Mesenchymal stem cell (in vitro differentiated cells and primary cell): ENCODE results near the gene IL18RAP.

Experiments used
- DNase-seq: peaks from one replicate; pipeline ENCODE4 v3.0.0-alpha.2; 2013
- H2AFZ ChIP-seq: one replicate; pipeline ENCODE4 v1.6.1; 2013; ENCODE audit warnings: low read depth, mild to moderate bottlenecking, control low read depth, inconsistent platforms, low read length, moderate library complexity
- H2AK5ac ChIP-seq: 2 replicates; pipeline ENCODE4 v1.6.1; 2013; ENCODE audit warnings: low read length, moderate library complexity, mild to moderate bottlenecking, inconsistent platforms; ENCODE audit not compliant: severe bottlenecking
- H2BK120ac ChIP-seq: one replicate; pipeline ENCODE4 v1.6.1; 2013; ENCODE audit warnings: low read depth, mild to moderate bottlenecking, inconsistent platforms, low read length, moderate library complexity
- H2BK12ac ChIP-seq, 2 experiments: one replicate each; pipeline ENCODE4 v1.6.1; 2013; ENCODE audit warnings: inconsistent platforms in 2 of 2, low read length in 2 of 2, mild to moderate bottlenecking in 2 of 2, moderate library complexity in 2 of 2, control low read depth in 1 of 2
- H2BK15ac ChIP-seq: one replicate; pipeline ENCODE4 v1.6.1; 2013; ENCODE audit warnings: mild to moderate bottlenecking, low read depth, inconsistent platforms; ENCODE audit not compliant: poor library complexity, severe bottlenecking
- H2BK5ac ChIP-seq: 2 replicates; pipeline ENCODE4 v1.6.1; 2013; ENCODE audit warnings: low read depth, mild to moderate bottlenecking, low read length, control low read depth, inconsistent platforms; ENCODE audit not compliant: poor library complexity, severe bottlenecking
- H3K14ac ChIP-seq, 2 experiments: one replicate each; pipeline ENCODE4 v1.6.1; 2013; ENCODE audit warnings: inconsistent platforms in 2 of 2, low read length in 2 of 2, control low read depth in 1 of 2, mild to moderate bottlenecking in 1 of 2, moderate library complexity in 1 of 2
- H3K18ac ChIP-seq, 2 experiments: one replicate each; pipeline ENCODE4 v1.6.1; 2013; ENCODE audit warnings: inconsistent platforms in 2 of 2, low read length in 2 of 2, control low read depth in 1 of 2, low read depth in 1 of 2, mild to moderate bottlenecking in 1 of 2
- H3K23ac ChIP-seq, 2 experiments: one replicate each; pipeline ENCODE4 v1.6.1; 2013; ENCODE audit warnings: inconsistent platforms in 2 of 2, low read length in 2 of 2, mild to moderate bottlenecking in 2 of 2, moderate library complexity in 2 of 2, control low read depth in 1 of 2
- H3K27ac ChIP-seq: 2 replicates; pipeline ENCODE4 v1.5.1; 2013; ENCODE audit warnings: mild to moderate bottlenecking, moderate library complexity, low read length, control low read depth, inconsistent platforms; ENCODE audit not compliant: poor library complexity, severe bottlenecking
- H3K27me3 ChIP-seq, 2 experiments: 2 replicates each; pipeline versions ENCODE4 v1.6.1 to v1.7.0; 2013; ENCODE audit warnings: low read length in 2 of 2, mild to moderate bottlenecking in 2 of 2, moderate library complexity in 2 of 2, control low read depth in 1 of 2, inconsistent platforms in 1 of 2; ENCODE audit not compliant: control insufficient read depth in 1 of 2, insufficient read depth in 1 of 2
- H3K36me3 ChIP-seq, 2 experiments: 2 replicates each; pipeline versions ENCODE4 v1.6.1 to v1.7.0; 2013; ENCODE audit warnings: low read length in 2 of 2, control low read depth in 1 of 2, inconsistent platforms in 1 of 2, low read depth in 1 of 2, mild to moderate bottlenecking in 1 of 2; ENCODE audit not compliant: insufficient read depth in 2 of 2, control insufficient read depth in 1 of 2
- H3K4ac ChIP-seq, 2 experiments: one replicate each; pipeline ENCODE4 v1.6.1; 2013; ENCODE audit warnings: inconsistent platforms in 2 of 2, low read length in 2 of 2, mild to moderate bottlenecking in 2 of 2, moderate library complexity in 2 of 2, control low read depth in 1 of 2, low read depth in 1 of 2
- H3K4me1 ChIP-seq: 2 replicates; pipeline ENCODE4 v1.6.1; 2013; ENCODE audit warnings: low read depth, low read length, control low read depth; ENCODE audit not compliant: control insufficient read depth, insufficient read depth
- H3K4me2 ChIP-seq: 2 replicates; pipeline ENCODE4 v1.6.1; 2013; ENCODE audit warnings: low read length, mild to moderate bottlenecking, inconsistent platforms; ENCODE audit not compliant: poor library complexity, severe bottlenecking
- H3K4me3 ChIP-seq, 2 experiments: 2 replicates each; pipeline versions ENCODE4 v1.5.1 to v1.7.0; 2013; ENCODE audit warnings: low read length in 2 of 2, mild to moderate bottlenecking in 2 of 2, control low read depth in 1 of 2, low read depth in 1 of 2; ENCODE audit not compliant: insufficient read depth in 1 of 2
- H3K79me1 ChIP-seq: replicated peaks from 2 replicates; pipeline ENCODE4 v1.6.1; 2013; ENCODE audit warnings: mild to moderate bottlenecking, control low read depth, low read length, inconsistent platforms; ENCODE audit not compliant: poor library complexity, severe bottlenecking
- H3K9ac ChIP-seq: 2 replicates; pipeline ENCODE4 v1.7.0; 2013; ENCODE audit warnings: mild to moderate bottlenecking, low read length, moderate library complexity
- H3K9me3 ChIP-seq: 2 replicates; pipeline ENCODE4 v1.7.0; 2013; ENCODE audit warnings: mild to moderate bottlenecking, low read length; ENCODE audit not compliant: control insufficient read depth
- H4K8ac ChIP-seq: one replicate; pipeline ENCODE4 v1.6.1; 2013; ENCODE audit warnings: inconsistent platforms, mild to moderate bottlenecking, low read length, moderate library complexity
- H4K91ac ChIP-seq: one replicate; pipeline ENCODE4 v1.6.1; 2013; ENCODE audit warnings: mild to moderate bottlenecking, low read length, inconsistent platforms
- WGBS: methylation state at CpG from one replicate; pipeline ENCODE4 v1.1.7; 2013; ENCODE audit warnings: mixed read lengths; 5-methylcytosine and 5-hydroxymethylcytosine counted together

IL18RAP gene

GRCh38 chr2:102463160-102463559 lies 40.2 kb downstream of the IL18RAP start:
- H3K9me3 ChIP-seq, result peaks cover 10% of the 10 kb centered on the region
- no peak overlapping the region for H3K23ac ChIP-seq
- H2BK12ac ChIP-seq, result no peak overlapping the region
- 94% methylated on average over 5 of the region's 5 CpGs for whole genome bisulfite sequencing
- H3K27ac ChIP-seq, result no peak overlapping the region
- H2AFZ ChIP-seq, result no peak overlapping the region
- no peak overlapping the region for H4K8ac ChIP-seq
- H3K4ac ChIP-seq, result no peak overlapping the region
- no peaks in the 10 kb centered on the region for H3K36me3 ChIP-seq
- H3K79me1 ChIP-seq, result no peaks in the 10 kb centered on the region
- no peak for DNase-seq
- no peak overlapping the region for H4K91ac ChIP-seq
- no peak overlapping the region for H2BK15ac ChIP-seq
- H2AK5ac ChIP-seq, result no peak overlapping the region
- no peak overlapping the region for H3K14ac ChIP-seq
- no peak overlapping the region for H2BK5ac ChIP-seq
- H3K4me2 ChIP-seq, result no peak overlapping the region
- H2BK120ac ChIP-seq, result no peak overlapping the region
- no peaks in the 10 kb centered on the region for H3K4me1 ChIP-seq
- H3K18ac ChIP-seq, result no peak overlapping the region
- H3K27me3 ChIP-seq, result peaks cover 21 to 43% of the 10 kb centered on the region in 2 experiments
- H3K4me3 ChIP-seq, result no peak overlapping the region
- H3K9ac ChIP-seq, result no peak overlapping the region

GRCh38 chr2:102470168-102470567 lies 47.2 kb downstream of the IL18RAP start:
- no peak overlapping the region for H2BK5ac ChIP-seq
- H2AFZ ChIP-seq, result no peak overlapping the region
- no peak overlapping the region for H2AK5ac ChIP-seq
- no peak overlapping the region for H4K91ac ChIP-seq
- 76% methylated on average over 1 of the region's 1 CpG for WGBS
- H3K9me3 ChIP-seq, result peaks cover 38% of the 10 kb centered on the region
- no peaks in the 10 kb centered on the region for H3K79me1 ChIP-seq
- no peak overlapping the region for H3K9ac ChIP-seq
- no peaks in the 10 kb centered on the region for H3K4me1 ChIP-seq
- DNase-seq, result no peak
- H3K14ac ChIP-seq, result no peak overlapping the region
- no peak overlapping the region for H3K4ac ChIP-seq
- H2BK15ac ChIP-seq, result no peak overlapping the region
- H3K4me3 ChIP-seq, result no peak overlapping the region
- no peaks in the 10 kb centered on the region for H3K36me3 ChIP-seq
- no peak overlapping the region for H3K4me2 ChIP-seq
- H3K23ac ChIP-seq, result no peak overlapping the region
- no peak overlapping the region for H2BK120ac ChIP-seq
- H3K27me3 ChIP-seq, result peaks cover 20 to 56% of the 10 kb centered on the region in 2 experiments
- H4K8ac ChIP-seq, result no peak overlapping the region
- no peak overlapping the region for H3K18ac ChIP-seq
- H2BK12ac ChIP-seq, result no peak overlapping the region
- H3K27ac ChIP-seq, result no peak overlapping the region

- peak; percentile 46 for DNase-seq
- Histone ChIP-seq H3K4me1 (no peaks in the 10 kb centered on the region), H3K23ac (no peak within 1 kb of the TSS), H3K4me3 (no peak within 1 kb of the TSS), H3K4ac (no peak within 1 kb of the TSS), H3K4me2 (no peak within 1 kb of the TSS), H2AFZ (no peak within 1 kb of the TSS), H3K9ac (no peak within 1 kb of the TSS), H3K79me1 (no peaks in the 10 kb centered on the region), H2BK12ac (no peak within 1 kb of the TSS), H2BK15ac (no peak within 1 kb of the TSS), H3K18ac (no peak within 1 kb of the TSS), H2AK5ac (no peak within 1 kb of the TSS), H3K27me3 (peaks cover 18 to 57% of the 10 kb centered on the region in 2 experiments), H3K27ac (no peak within 1 kb of the TSS), H4K8ac (no peak within 1 kb of the TSS), H2BK120ac (no peak within 1 kb of the TSS), H4K91ac (no peak within 1 kb of the TSS), H2BK5ac (no peak within 1 kb of the TSS), H3K36me3 (no peaks in the 10 kb centered on the region), H3K14ac (no peak within 1 kb of the TSS), H3K9me3 (peaks cover 30% of the 10 kb centered on the region)
- WGBS, result 0% methylated on average over 3 of the region's 3 CpGs
These were observed 50.1 kb downstream of the IL18RAP start, which contains the start of gene SLC9A4 for GRCh38 chr2:102473020-102473419. SLC9A4 (plus strand) TSS chr2:102473226; CDS start chr2:102473760, 534 bp downstream.

- H2AFZ ChIP-seq, result no peak overlapping the region
- DNase-seq, result no peak
- H2BK5ac ChIP-seq, result no peak overlapping the region
- no peak overlapping the region for H3K4ac ChIP-seq
- no peaks in the 10 kb centered on the region for H3K79me1 ChIP-seq
- no peak overlapping the region for H3K18ac ChIP-seq
- H3K4me2 ChIP-seq, result no peak overlapping the region
- no peak overlapping the region for H2BK12ac ChIP-seq
- H2AK5ac ChIP-seq, result no peak overlapping the region
- H3K9me3 ChIP-seq, result peaks cover 23% of the 10 kb centered on the region
- H3K36me3 ChIP-seq, result no peaks in the 10 kb centered on the region
- H3K27ac ChIP-seq, result no peak overlapping the region
- H2BK120ac ChIP-seq, result no peak overlapping the region
- no peak overlapping the region for H3K14ac ChIP-seq
- peaks cover 23 to 61% of the 10 kb centered on the region in 2 experiments for H3K27me3 ChIP-seq
- no peak overlapping the region for H4K8ac ChIP-seq
- H3K4me3 ChIP-seq, result no peak overlapping the region
- no peaks in the 10 kb centered on the region for H3K4me1 ChIP-seq
- WGBS, result 70% methylated on average over 3 of the region's 3 CpGs
- no peak overlapping the region for H2BK15ac ChIP-seq
- H4K91ac ChIP-seq, result no peak overlapping the region
- H3K9ac ChIP-seq, result no peak overlapping the region
- H3K23ac ChIP-seq, result no peak overlapping the region
These were observed 50.7 kb downstream of the IL18RAP start for GRCh38 chr2:102473631-102474030.
